H1 (cell line): ENCODE measurements around the gene DCP1B. TPM values are rescaled to one million over a fixed set of nuclear protein-coding genes. Genes with fewer than 3 reads are reported as not detected.

Source experiments
- CTCF ChIA-PET: fragments of 300-600 bp; sonication (Branson Sonifier 250); formaldehyde crosslinking; loops from one replicate; lab custom pipeline; 2021; ENCODE audit not compliant: partially characterized antibody; lab: Charles Lee
- POLR2A ChIA-PET: fragments of 300-600 bp; sonication (Branson Sonifier 250); formaldehyde crosslinking; loops from one replicate; lab custom pipeline; 2021; ENCODE audit warnings: inconsistent platforms; ENCODE audit not compliant: partially characterized antibody; lab: Charles Lee
- DNase-seq, 2 experiments: peaks; one replicate each; pipeline versions ENCODE4 v3.0.0 to v3.0.0-alpha.2; 2010 to 2022; ENCODE audit warnings: low spot score in 2 of 2, low read depth in 1 of 2, mixed read lengths in 1 of 2
- FAIRE-seq: peaks from 2 replicates; lab custom pipeline; 2011; peaks lifted over from hg19 to GRCh38; lab: Jason Lieb, UNC
- H2AFZ ChIP-seq: 2 replicates; pipeline ENCODE4 v1.8.1; 2012; ENCODE audit warnings: low read length, inconsistent platforms
- H2AK5ac ChIP-seq: 2 replicates; pipeline ENCODE4 v1.6.1; 2013; ENCODE audit warnings: low read depth, low read length
- H2BK120ac ChIP-seq: replicated peaks from 2 replicates; pipeline ENCODE3; 2013; ENCODE audit warnings: low read depth, low read length, inconsistent platforms
- H2BK12ac ChIP-seq: 2 replicates; pipeline ENCODE4 v1.6.1; 2013; ENCODE audit warnings: low read depth, low read length
- H2BK15ac ChIP-seq: 2 replicates; pipeline ENCODE4 v1.6.1; 2013; ENCODE audit warnings: low read length
- H2BK20ac ChIP-seq: 2 replicates; pipeline ENCODE4 v1.6.1; 2013; ENCODE audit warnings: low read length
- H2BK5ac ChIP-seq: 2 replicates; pipeline ENCODE4 v1.6.1; 2013; ENCODE audit warnings: low read depth, low read length
- H3K14ac ChIP-seq: 2 replicates; pipeline ENCODE4 v1.6.1; 2013; ENCODE audit warnings: inconsistent platforms; ENCODE audit not compliant: insufficient read length
- H3K18ac ChIP-seq: 2 replicates; pipeline ENCODE4 v1.6.1; 2013; ENCODE audit warnings: low read length; ENCODE audit errors: extremely low read depth
- H3K23ac ChIP-seq: 2 replicates; pipeline ENCODE4 v1.6.1; 2013; ENCODE audit warnings: inconsistent platforms; ENCODE audit not compliant: insufficient read length
- H3K23me2 ChIP-seq: 2 replicates; pipeline ENCODE4 v1.6.1; 2013; ENCODE audit warnings: low read depth, low read length
- H3K27ac ChIP-seq: 2 replicates; pipeline ENCODE4 v1.6.1; 2011; ENCODE audit warnings: low read depth, low read length, inconsistent platforms
- H3K27me3 ChIP-seq, 4 experiments: replicated peaks in 1 of 4; 1 replicate in 1 of 4; 2 replicates in 3 of 4; pipeline versions ENCODE4 v1.6.1 to v1.8.1; 2011 to 2013; ENCODE audit warnings: low read length in 3 of 4, mild to moderate bottlenecking in 3 of 4, inconsistent platforms in 2 of 4, mixed read lengths in 2 of 4, moderate library complexity in 1 of 4; ENCODE audit not compliant: control insufficient read depth in 3 of 4, insufficient read depth in 3 of 4; ENCODE audit errors: extremely low read depth in 1 of 4
- H3K36me3 ChIP-seq, 4 experiments: 2 replicates each; pipeline versions ENCODE4 v1.6.1 to v1.8.1; 2011 to 2013; ENCODE audit warnings: mild to moderate bottlenecking in 4 of 4, low read length in 3 of 4, moderate library complexity in 2 of 4, control low read depth in 1 of 4, inconsistent platforms in 1 of 4; ENCODE audit not compliant: insufficient read depth in 4 of 4, control insufficient read depth in 2 of 4
- H3K4ac ChIP-seq: replicated peaks from 2 replicates; pipeline ENCODE3; 2013; ENCODE audit warnings: low read length, low read depth, mixed read lengths, inconsistent platforms; ENCODE audit not compliant: insufficient read length
- H3K4me1 ChIP-seq, 4 experiments: replicated peaks in 1 of 4; 1 replicate in 1 of 4; 2 replicates in 3 of 4; pipeline versions ENCODE4 v1.6.1 to v1.8.1; 2011 to 2013; ENCODE audit warnings: low read length in 3 of 4, inconsistent platforms in 2 of 4, mixed read lengths in 1 of 4; ENCODE audit not compliant: insufficient read depth in 4 of 4, control insufficient read depth in 3 of 4
- H3K4me2 ChIP-seq, 2 experiments: 2 replicates each; pipeline versions ENCODE4 v1.6.1 to v1.8.1; 2011 to 2013; ENCODE audit warnings: low read depth in 2 of 2, low read length in 2 of 2, control low read depth in 1 of 2, inconsistent platforms in 1 of 2, mild to moderate bottlenecking in 1 of 2; ENCODE audit not compliant: insufficient read depth in 1 of 2
- H3K4me3 ChIP-seq, 4 experiments: fragments of 200-600, 300-600 bp in 1 of 4; sonication (generic), shearing (Covaris generic), sonication (Bioruptor Twin) in 1 of 4; 2 replicates each; pipeline versions ENCODE4 v1.5.1 to v1.8.1; 2011 to 2016; ENCODE audit warnings: low read length in 4 of 4, low read depth in 3 of 4, control low read depth in 2 of 4, inconsistent platforms in 2 of 4, mild to moderate bottlenecking in 2 of 4, mixed read lengths in 1 of 4, moderate library complexity in 1 of 4; ENCODE audit not compliant: insufficient read depth in 2 of 4; ENCODE audit errors: extremely low read depth in 1 of 4
- H3K56ac ChIP-seq: replicated peaks from 2 replicates; pipeline ENCODE3; 2013; ENCODE audit warnings: low read depth, mild to moderate bottlenecking, mixed read lengths, low read length, inconsistent platforms; ENCODE audit not compliant: insufficient read length
- H3K79me1 ChIP-seq: 2 replicates; pipeline ENCODE4 v1.6.1; 2013; ENCODE audit warnings: low read depth, low read length, control low read depth
- H3K79me2 ChIP-seq, 2 experiments: 2 replicates each; pipeline versions ENCODE4 v1.6.1 to v1.8.1; 2012 to 2013; ENCODE audit warnings: low read length in 2 of 2, mild to moderate bottlenecking in 2 of 2, inconsistent platforms in 1 of 2; ENCODE audit not compliant: insufficient read depth in 2 of 2, control insufficient read depth in 1 of 2
- H3K9ac ChIP-seq, 4 experiments: replicated peaks in 1 of 4; 1 replicate in 1 of 4; 2 replicates in 3 of 4; pipeline versions ENCODE4 v1.6.1 to v1.8.1; 2011 to 2013; ENCODE audit warnings: low read depth in 3 of 4, low read length in 3 of 4, control low read depth in 2 of 4, mild to moderate bottlenecking in 2 of 4, moderate library complexity in 2 of 4, inconsistent platforms in 1 of 4; ENCODE audit errors: extremely low read depth in 1 of 4
- H3K9me3 ChIP-seq, 2 experiments: 2 replicates each; pipeline versions ENCODE4 v1.6.1 to v1.8.1; 2012 to 2013; ENCODE audit warnings: mild to moderate bottlenecking in 2 of 2, moderate library complexity in 2 of 2, control low read depth in 1 of 2, inconsistent platforms in 1 of 2, low read depth in 1 of 2, low read length in 1 of 2, mixed read lengths in 1 of 2; ENCODE audit not compliant: insufficient read depth in 2 of 2
- H4K20me1 ChIP-seq, 2 experiments: replicated peaks in 1 of 2; 2 replicates each; pipeline versions ENCODE3 to v1.8.1; 2011 to 2013; ENCODE audit warnings: inconsistent platforms in 2 of 2, low read length in 2 of 2, mild to moderate bottlenecking in 1 of 2; ENCODE audit not compliant: insufficient read depth in 2 of 2, control insufficient read depth in 1 of 2
- H4K5ac ChIP-seq: 2 replicates; pipeline ENCODE4 v1.6.1; 2013; ENCODE audit warnings: low read length, low read depth, mixed read lengths, inconsistent platforms; ENCODE audit not compliant: insufficient read length
- H4K8ac ChIP-seq: 2 replicates; pipeline ENCODE4 v1.8.0; 2013; ENCODE audit warnings: mild to moderate bottlenecking, moderate library complexity, low read length, inconsistent platforms; ENCODE audit not compliant: insufficient read depth; ENCODE audit errors: extremely low read depth
- H4K91ac ChIP-seq: replicated peaks from 2 replicates; pipeline ENCODE3; 2013; ENCODE audit warnings: low read length, mixed read lengths, inconsistent platforms; ENCODE audit not compliant: insufficient read length
- ASH2L ChIP-seq: fragments of 200-600, 300-600 bp; sonication (generic); IDR thresholded peaks from one replicate; pipeline ENCODE4 v1.7.1; 2017; ENCODE audit warnings: low read length
- CREB1 ChIP-seq: IDR thresholded peaks from 2 replicates; pipeline ENCODE4 v1.6.1; 2012; ENCODE audit warnings: inconsistent platforms
- GTF2F1 ChIP-seq: IDR thresholded peaks from 2 replicates; pipeline ENCODE4 v1.6.1; 2012; ENCODE audit warnings: low read depth, low read length, improper control_type of control experiment, borderline replicate concordance
- JUN ChIP-seq: IDR thresholded peaks from 2 replicates; pipeline ENCODE4 v1.6.1; 2011; ENCODE audit warnings: low read depth, mild to moderate bottlenecking, improper control_type of control experiment, low read length
- RBBP5 ChIP-seq: IDR thresholded peaks from 2 replicates; pipeline ENCODE4 v1.7.1; 2012; ENCODE audit warnings: low read depth, mild to moderate bottlenecking, inconsistent platforms, low read length, moderate library complexity, borderline replicate concordance
- WGBS, 2 experiments: shearing (Covaris generic) in 1 of 2; methylation state at CpG; one replicate each; pipeline versions ENCODE4 v1.1.6 to v1.1.7; 2013 to 2015; ENCODE audit warnings: low lambda C conversion rate in 2 of 2, mixed read lengths in 2 of 2, inconsistent platforms in 1 of 2, low coverage in 1 of 2, missing lambda C conversion rate in 1 of 2; ENCODE audit not compliant: insufficient replicate concordance in 2 of 2, insufficient coverage in 1 of 2, insufficient read length in 1 of 2; ENCODE audit errors: extremely low coverage in 1 of 2, missing lambda C conversion rate in 1 of 2; 5-methylcytosine and 5-hydroxymethylcytosine counted together
- polyA plus RNA-seq, 7 experiments: library from polyadenylated mRNA; depleted of rRNA in 3 of 7; stranded (reverse) in 5 of 7; unstranded in 2 of 7; fragments of >200 nt in 5 of 7; fragments of 200-250 nt in 2 of 7; gene quantifications; 1 replicate in 5 of 7; 2 replicates in 1 of 7; 4 replicates in 1 of 7; pipeline versions ENCODE4 v1.2.1 to v1.2.3, GENCODE V29; 2011 to 2013; ENCODE audit warnings: missing spikeins in 2 of 7, mixed read lengths in 2 of 7
- total RNA-seq: library from RNA; stranded (reverse); fragmentation: NEBNext Ultra II Directional; extraction: Animal tissue kit (Norgen Biotek cat#: 25700); gene quantifications from 2 replicates; pipeline ENCODE4 v1.2.1, GENCODE V29; 2021

Gene DCP1B
- total and polyA plus RNA-seq, 2 of the 8 experiments (the other 6 are each of a cell fraction or from before 2014, with no cell fraction given), result 14.8 to 29.0 TPM

DNA sequence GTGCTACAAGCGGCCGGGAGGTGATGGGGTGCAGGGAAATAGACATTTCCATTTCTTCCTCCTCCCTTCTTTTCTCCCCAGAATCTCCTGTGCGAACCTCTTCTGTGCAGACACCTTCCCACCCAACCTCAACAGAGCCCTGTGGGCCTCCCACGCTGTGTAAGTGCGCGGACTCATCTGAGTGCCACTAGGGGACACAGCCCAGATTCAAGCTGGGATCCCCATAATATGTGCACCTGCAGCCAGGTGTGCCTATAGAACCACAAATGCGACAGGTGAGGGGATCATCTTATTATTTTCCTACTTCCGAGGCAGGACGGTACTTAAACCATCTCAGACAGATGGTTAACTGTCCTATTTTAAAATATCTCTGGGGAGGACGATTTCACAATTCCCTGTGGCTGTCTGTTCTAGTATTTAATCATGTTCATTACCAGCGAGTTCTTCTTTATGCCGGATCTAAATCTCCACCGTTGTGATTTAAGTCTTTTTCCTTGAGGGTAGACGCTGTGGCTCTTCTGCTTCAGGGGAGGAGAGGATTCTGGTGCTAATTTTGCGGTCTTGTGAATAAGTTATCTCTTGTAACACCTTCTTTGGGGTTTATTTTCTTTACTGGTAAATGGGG, 31.3 kb upstream of the DCP1B start:
- Histone ChIP-seq H2BK15ac (peak overlapping the region; percentile 84; the same call in 1 of the 2 replicates), H3K9me3 (no peaks in the 10 kb centered on the region), H3K9ac (no peak overlapping the region), H2BK12ac (no peak overlapping the region), H2BK20ac (no peak overlapping the region), H3K18ac (0 out of 2 replicates have a peak overlapping the region, but pooled peaks have one; percentile 29), H3K27ac (no peak overlapping the region), H4K91ac (no peak overlapping the region), H2BK120ac (no peak overlapping the region), H4K5ac (no peak overlapping the region), H3K56ac (no peak overlapping the region), H2AK5ac (no peak overlapping the region), H3K27me3 (peaks cover 0 to 23% (median 16%) of the 10 kb centered on the region in 4 experiments; a peak in 6 of 7 replicates), H3K14ac (no peak overlapping the region), H4K20me1 (no peaks in the 10 kb centered on the region), H3K36me3 (no peaks in the 10 kb centered on the region), H3K4me1 (peaks cover 0 to 3% (median 1%) of the 10 kb centered on the region in 4 experiments; a peak in 2 of 7 replicates), H3K4ac (no peak overlapping the region), H2AFZ (peak overlapping the region; percentile 76), H3K79me1 (no peaks in the 10 kb centered on the region), H2BK5ac (no peak overlapping the region), H3K23ac (no peak overlapping the region), H3K4me3 (peak overlapping the region in 3 of 4 experiments; percentile 15 to 50 (median 27); a peak in 5 of 8 replicates), H3K4me2 (peak overlapping the region; percentile 26 to 64), H3K79me2 (no peaks in the 10 kb centered on the region), H4K8ac (no peak overlapping the region), H3K23me2 (no peaks in the 10 kb centered on the region)
- no peak for TF ChIP-seq CREB1
- TF ChIP-seq ASH2L, result peak; percentile 8
- no peak for TF ChIP-seq GTF2F1
- no peak for TF ChIP-seq JUN
- TF ChIP-seq RBBP5, result no peak
- FAIRE-seq (no peak), DNase-seq (no peak)
- WGBS, 2 experiments, result 80% methylated on average over 15 of the region's 15 CpGs; no CpG with 5 or more reads in 1 of the 2 experiments
- ChIA-PET CTCF (interaction anchor here (0.5 to 4.3 kb wide), 18 partner anchors 9 to 548 kb away, joined by 3 to 33 read pairs (median 3); no protein-coding TSS in a partner anchor), POLR2A (no interaction called here)
